D341Med (cell line): ENCODE results near the gene USP15.

Experiments
- DNase-seq: peaks from one replicate; pipeline ENCODE4 v3.0.0; 2012; ENCODE audit warnings: low spot score

The USP15 gene

GRCh38 chr12:62259993-62260732, at the start of gene USP15:
Gene USP15 (plus strand): TSS chr12:62260404. CDS start chr12:62260415, 11 bp downstream.
- DNase-seq = peak; percentile 96

- peak; percentile 55 for DNase-seq
Observed at GRCh38 chr12:62210422-62210821, 49.8 kb upstream of the USP15 start.

- DNase-seq = no peak
Observed at GRCh38 chr12:62211510-62211909, 48.7 kb upstream of the USP15 start.

- DNase-seq = no peak
Observed at GRCh38 chr12:62214846-62215245, 45.4 kb upstream of the USP15 start.

GRCh38 chr12:62215506-62215905, 44.7 kb upstream of the USP15 start:
- no peak for DNase-seq

GRCh38 chr12:62217466-62218194, 42.6 kb upstream of the USP15 start:
- no peak for DNase-seq

GRCh38 chr12:62221107-62221506, 39.1 kb upstream of the USP15 start:
- no peak for DNase-seq

- no peak for DNase-seq
Observed at GRCh38 chr12:62224601-62225000, 35.6 kb upstream of the USP15 start.

- no peak for DNase-seq
Observed at GRCh38 chr12:62227091-62227490, 33.1 kb upstream of the USP15 start.

GRCh38 chr12:62230652-62231051, 29.6 kb upstream of the USP15 start:
- DNase-seq = no peak

- DNase-seq = no peak
Observed at GRCh38 chr12:62232143-62232729, 28.0 kb upstream of the USP15 start.

- DNase-seq = no peak
Observed at GRCh38 chr12:62233805-62234204, 26.4 kb upstream of the USP15 start.

GRCh38 chr12:62239571-62239970, 20.6 kb upstream of the USP15 start:
- no peak for DNase-seq

- DNase-seq = no peak
Observed at GRCh38 chr12:62247281-62248045, 12.7 kb upstream of the USP15 start.

GRCh38 chr12:62248873-62249272, 11.3 kb upstream of the USP15 start:
- DNase-seq = no peak

- DNase-seq = no peak
Observed at GRCh38 chr12:62249419-62249818, 10.8 kb upstream of the USP15 start.

GRCh38 chr12:62250671-62251608, 9.3 kb upstream of the USP15 start:
- no peak for DNase-seq

- no peak for DNase-seq
Observed at GRCh38 chr12:62251609-62251958, 8.6 kb upstream of the USP15 start.

- no peak for DNase-seq
Observed at GRCh38 chr12:62252576-62252975, 7.6 kb upstream of the USP15 start.

- no peak for DNase-seq
Observed at GRCh38 chr12:62254967-62255366, 5.2 kb upstream of the USP15 start.

GRCh38 chr12:62256408-62257096, 3.7 kb upstream of the USP15 start:
- DNase-seq = no peak
